ENCODE data around the gene GRIA4.
"Not testable (repeated sequence)": the region's sequence is repeated elsewhere in the genome, so short reads cannot be mapped to it uniquely, and the experiment has no call there.

The GRIA4 gene

DNA sequence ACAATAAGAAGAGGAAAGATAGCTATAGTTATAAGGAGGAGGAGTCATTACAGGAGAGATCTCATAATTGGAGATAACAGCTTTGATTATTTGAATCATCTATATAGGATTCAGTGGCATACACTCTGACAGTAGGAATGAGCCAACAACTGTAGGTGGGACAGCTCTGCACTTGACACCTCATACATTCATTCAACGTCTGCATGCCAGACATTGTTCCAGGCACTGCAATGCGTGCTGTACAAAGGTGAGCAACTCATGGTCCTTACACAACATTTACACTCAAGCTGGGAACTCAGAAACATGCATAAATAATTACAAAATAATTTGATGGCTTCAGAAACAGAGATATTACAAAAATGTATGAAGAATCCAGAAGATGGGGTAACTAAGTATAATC is 257.9 kb downstream of the GRIA4 start:
- DNase-seq, result no peak

GRCh38 chr11:105868762-105869285 is 259.0 kb downstream of the GRIA4 start:
- DNase-seq, result no peak

GRCh38 chr11:105870516-105871113 is 260.7 kb downstream of the GRIA4 start:
- DNase-seq, result no peak

- no peak for DNase-seq
Observed at GRCh38 chr11:105878510-105878909, 268.6 kb downstream of the GRIA4 start.

- DNase-seq, result not testable (repeated sequence)
Observed at GRCh38 chr11:105878927-105879326, 269.1 kb downstream of the GRIA4 start.

- DNase-seq, result no peak
Observed at GRCh38 chr11:105881027-105881426, 271.2 kb downstream of the GRIA4 start.

GRCh38 chr11:105884436-105884835 is 274.6 kb downstream of the GRIA4 start:
- no peak for DNase-seq

DNA sequence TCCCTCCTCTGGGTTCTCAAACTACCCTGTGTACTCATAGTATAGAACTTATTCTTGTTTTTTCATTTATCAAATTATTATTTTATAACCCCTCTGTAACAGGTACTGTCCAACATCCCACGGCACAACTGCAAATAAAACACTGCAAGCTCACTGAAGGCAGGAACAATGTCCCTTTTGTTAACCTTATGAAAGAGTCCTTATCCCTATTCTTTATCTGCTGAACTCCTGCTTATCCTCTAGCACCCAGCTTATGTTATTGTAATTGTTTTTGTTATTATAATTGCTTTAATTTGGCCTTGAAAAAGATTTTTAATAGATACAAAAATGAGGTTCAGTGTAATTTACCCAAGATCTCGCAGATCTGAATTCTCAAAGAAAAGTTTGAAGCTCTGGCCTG is 281.8 kb downstream of the GRIA4 start:
- DNase-seq, result no peak

DNA sequence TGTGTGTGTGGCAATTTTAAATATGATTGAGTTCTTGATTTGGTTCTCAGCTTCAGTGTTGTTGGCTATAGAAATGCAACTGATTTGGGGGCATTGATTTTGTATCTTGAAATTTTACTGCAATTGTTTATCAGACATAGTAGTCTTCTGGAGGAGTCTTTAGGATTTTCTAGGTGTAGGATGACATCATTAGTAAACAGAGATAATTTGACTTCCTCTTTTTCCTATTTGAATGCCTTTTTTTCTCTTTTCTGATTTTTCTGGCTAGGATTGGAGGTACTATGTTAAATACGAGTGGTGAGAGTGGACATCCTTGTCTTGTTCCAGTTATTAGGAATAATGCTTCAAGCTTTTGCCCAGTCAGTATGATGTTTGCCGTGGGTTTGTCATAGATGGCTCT is 287.3 kb downstream of the GRIA4 start:
- DNase-seq, result no peak

- no peak for DNase-seq
Observed at GRCh38 chr11:105899772-105900171, 289.9 kb downstream of the GRIA4 start.

GRCh38 chr11:105900515-105901035 is 290.7 kb downstream of the GRIA4 start:
- DNase-seq, result no peak

- no peak for DNase-seq
Observed at GRCh38 chr11:105903113-105903512, 293.2 kb downstream of the GRIA4 start.

DNA sequence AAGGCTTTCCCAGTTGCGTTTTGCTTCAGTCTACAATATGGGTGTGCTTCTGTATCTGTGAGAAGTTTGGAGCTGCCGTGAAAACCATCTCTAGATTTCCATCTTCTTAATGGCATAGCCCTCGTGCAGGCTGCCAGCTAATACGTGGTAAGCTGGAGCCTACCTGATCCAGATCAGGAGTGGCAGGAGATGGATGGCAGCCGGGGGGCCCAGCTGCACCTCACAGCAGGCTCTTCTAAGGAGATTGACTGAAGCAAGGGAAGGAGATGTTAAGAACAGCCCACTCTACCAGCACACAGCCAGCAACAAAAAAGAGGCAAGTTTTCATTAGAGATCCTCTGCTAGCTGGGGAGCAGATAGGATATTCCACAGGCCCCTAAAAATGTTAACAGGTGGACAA is 296.6 kb downstream of the GRIA4 start:
- DNase-seq, result no peak

DNA sequence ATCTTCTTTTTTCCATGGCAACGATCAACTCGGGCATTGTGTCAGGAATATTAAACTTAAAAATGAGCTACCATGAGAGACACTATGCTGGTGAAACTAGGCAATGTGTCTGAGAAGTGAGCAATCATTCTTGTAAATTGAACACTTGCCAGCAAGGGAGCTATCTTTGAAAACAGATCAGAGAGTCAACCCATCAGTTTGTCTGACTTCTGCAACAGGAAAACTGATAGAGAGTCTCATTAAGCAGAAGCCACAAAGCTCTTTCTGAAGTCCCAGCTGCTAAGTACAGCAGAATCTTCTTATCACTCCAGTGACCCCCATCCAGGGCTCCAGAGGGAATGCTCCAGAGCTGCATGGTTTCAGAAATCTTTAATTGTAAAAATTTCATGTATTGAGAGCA is 297.4 kb downstream of the GRIA4 start:
- no peak for DNase-seq

DNA sequence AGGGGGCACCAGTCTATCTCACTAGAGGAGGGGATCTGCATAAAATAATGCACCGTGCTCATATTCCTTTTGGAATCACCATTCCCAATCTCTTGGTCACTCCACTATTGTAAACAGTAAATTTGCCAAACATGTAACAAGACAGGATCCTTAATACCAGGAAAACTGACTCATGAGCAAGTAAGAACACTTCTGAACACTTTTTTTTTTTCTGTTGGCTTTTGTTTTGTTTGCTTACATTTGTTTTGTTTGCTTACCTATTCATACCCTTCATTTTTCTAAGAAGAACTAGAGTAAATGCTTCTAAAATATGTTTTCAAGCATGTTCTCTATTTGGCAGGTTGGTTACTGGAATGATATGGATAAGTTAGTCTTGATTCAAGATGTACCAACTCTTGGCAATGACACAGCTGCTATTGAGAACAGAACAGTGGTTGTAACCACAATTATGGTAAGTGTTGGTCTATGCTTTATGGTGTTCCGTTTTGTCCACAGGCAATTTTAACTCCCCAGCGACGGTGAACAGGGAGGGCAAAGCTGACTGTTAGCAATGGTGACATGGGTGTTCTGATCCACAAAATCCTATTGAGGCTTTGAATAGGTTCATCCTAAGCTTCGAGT is 300.3 kb downstream of the GRIA4 start:
- no peak for DNase-seq

DNA sequence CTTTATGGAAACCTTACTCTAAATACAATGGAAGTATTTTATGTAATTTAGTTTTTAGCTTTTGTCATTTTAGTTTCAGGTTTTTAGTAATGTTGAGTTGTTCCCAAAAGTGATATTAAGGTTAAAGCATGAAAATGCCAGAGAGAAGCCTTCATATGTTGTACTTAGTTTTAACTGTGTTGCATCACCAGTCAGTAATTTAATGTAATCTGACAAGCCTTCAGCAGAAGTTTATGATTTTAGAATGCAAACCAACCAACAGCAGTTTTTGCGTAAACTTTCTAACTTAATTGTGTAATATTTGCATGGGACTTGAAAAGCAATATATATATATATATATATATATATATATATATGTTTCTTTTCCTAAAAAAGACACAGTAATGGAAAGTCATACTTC is 301.6 kb downstream of the GRIA4 start:
- DNase-seq, result no peak

- DNase-seq, result no peak
Observed at GRCh38 chr11:105912666-105913065, 302.8 kb downstream of the GRIA4 start.

- DNase-seq, result no peak
Observed at GRCh38 chr11:105915021-105915420, 305.1 kb downstream of the GRIA4 start.

- no peak for DNase-seq
Observed at GRCh38 chr11:105918039-105918438, 308.2 kb downstream of the GRIA4 start.

DNA sequence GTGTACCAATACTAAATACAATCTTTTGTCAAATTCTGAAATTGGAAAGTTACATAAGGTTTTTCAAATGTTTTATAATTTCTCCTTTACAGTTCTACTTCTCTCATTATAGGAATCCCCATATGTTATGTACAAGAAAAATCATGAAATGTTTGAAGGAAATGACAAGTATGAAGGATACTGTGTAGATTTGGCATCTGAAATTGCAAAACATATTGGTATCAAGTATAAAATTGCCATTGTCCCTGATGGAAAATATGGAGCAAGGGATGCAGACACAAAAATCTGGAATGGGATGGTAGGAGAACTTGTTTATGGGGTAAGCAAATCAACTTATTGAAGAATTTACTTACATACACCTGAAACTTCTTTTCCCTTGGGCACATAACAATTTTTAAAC is 308.7 kb downstream of the GRIA4 start:
- no peak for DNase-seq

DNA sequence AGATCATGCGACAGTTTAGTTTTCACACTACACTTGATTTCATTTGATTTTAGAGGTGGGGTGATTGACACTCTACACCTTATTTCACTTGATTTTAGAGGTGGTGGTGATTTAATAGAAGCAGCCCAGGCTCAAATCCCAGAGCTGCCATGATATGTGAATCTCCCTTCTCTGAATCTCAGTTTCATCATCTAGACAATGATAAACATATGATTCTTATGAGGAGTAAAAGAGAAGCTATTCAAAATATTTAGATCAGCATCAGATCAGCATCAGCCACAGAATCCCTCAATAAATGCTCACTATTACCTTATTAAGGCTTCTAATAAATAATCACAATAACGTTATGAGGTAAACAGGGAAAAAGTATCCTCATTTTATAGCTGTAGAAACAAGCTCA is 313.4 kb downstream of the GRIA4 start:
- DNase-seq, result no peak

GRCh38 chr11:105923807-105924206 is 313.9 kb downstream of the GRIA4 start:
- no peak for DNase-seq

DNA sequence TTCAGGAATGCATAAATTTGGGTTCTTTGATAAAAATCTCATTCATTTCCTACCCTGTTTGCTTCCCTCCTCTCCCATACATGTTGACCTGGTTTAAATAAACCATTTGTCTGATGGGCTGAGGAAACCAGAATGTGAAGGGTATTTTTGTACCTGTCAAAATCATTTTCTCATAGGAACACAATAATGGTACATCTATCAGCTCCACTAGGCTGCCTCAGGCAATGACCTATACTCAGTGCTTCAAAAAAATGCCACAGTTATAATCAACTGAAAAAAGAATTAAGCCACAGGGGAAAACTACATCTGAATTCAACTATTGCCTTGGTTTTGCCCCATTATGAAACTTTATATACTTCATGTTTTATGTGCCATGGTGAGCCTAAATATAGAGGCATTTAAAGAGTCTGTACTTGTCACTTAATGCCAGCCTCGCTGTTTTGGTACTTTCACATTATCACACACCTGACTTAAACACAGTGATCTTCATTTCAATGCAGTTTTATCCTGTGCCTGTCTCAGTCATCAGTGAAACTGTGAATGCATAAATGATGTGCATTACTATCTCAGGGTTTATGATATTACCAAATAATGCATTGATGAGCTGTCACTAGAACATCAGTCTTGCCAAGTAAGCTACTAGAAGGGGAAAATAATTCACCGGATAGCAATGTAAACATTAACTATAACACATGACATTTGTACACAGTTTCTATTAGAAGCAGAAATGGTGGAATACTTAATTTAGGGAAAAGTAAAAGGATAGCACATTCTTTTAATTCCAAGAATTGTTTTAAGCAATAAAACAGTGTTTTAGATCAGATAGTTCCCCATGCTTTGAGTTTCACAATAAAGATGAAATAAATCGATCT is 319.4 kb downstream of the GRIA4 start:
- no peak for DNase-seq

- DNase-seq, result no peak
Observed at GRCh38 chr11:105933695-105934094, 323.8 kb downstream of the GRIA4 start.
